GM21786 (cell line): ENCODE measurements around the gene DENND6B.
"Not testable (repeated sequence)": the region's sequence is repeated elsewhere in the genome, so short reads cannot be mapped to it uniquely, and the experiment has no call there.

Source experiments
- ATAC-seq: cut with Tn5 transposase; IDR thresholded peaks from one replicate; pipeline ENCODE4 v1.9.1; 2021; ENCODE audit not compliant: unreplicated experiment

Gene DENND6B

GRCh38 chr22:50339945-50340879 is 13.4 kb upstream of the DENND6B start:
- ATAC-seq, result no peak

DNA sequence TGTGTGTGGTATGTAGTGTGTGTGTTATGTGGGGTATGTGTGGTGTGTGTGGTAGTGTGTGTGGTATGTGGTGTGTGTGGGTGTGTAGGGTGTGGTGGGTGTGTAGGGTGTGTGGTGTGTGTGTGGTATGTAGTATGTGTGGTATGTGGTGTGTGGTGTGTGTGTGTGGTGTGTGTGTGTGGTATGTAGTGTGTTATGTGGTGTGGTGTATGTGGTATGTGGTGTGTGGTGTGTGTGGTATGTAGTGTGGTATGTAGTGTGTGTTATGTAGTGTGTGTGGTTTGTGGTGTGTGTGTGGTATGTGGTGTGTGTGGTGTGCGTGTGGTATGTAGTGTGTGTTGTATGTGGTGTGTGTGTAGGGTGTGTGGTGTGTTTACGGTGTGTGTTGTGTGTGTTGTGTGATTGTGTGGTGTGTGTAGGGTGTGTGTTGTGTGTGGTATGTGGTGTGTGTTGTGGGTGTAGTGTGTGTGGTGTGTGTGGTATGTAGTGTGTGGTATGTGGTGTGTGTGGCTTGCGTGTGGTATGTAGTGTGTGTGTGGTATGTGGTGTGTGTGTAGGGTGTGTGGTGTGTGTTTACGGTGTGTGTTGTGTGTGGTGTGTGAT is 12.1 kb upstream of the DENND6B start:
- no peak for ATAC-seq

DNA sequence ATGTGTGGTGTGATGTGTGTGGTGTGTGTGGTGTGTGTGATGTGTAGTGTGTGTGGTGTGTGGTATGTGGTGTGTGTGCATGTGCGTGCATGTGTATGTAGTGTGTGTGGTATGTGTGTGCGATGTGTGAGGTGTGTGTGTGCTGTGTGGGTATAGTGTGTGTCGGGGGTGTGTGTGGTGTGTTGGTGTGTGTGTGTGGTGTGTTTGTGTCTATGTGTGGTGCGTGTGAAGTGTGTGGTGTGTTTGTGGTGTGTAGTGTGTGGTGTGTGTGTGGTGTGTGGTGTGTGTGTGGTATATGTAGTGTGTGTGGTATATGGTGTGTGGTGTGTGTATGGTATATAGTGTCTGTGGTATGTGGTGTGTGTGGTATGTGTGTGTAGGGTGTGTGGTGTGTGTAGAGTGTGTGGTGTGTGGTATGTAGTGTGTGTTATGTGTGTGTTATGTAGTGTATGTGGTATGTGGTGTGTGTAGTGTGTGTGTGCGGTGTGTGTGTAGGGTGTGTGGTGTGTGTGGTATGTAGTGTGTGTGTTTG is 11.3 kb upstream of the DENND6B start:
- ATAC-seq, result no peak

DNA sequence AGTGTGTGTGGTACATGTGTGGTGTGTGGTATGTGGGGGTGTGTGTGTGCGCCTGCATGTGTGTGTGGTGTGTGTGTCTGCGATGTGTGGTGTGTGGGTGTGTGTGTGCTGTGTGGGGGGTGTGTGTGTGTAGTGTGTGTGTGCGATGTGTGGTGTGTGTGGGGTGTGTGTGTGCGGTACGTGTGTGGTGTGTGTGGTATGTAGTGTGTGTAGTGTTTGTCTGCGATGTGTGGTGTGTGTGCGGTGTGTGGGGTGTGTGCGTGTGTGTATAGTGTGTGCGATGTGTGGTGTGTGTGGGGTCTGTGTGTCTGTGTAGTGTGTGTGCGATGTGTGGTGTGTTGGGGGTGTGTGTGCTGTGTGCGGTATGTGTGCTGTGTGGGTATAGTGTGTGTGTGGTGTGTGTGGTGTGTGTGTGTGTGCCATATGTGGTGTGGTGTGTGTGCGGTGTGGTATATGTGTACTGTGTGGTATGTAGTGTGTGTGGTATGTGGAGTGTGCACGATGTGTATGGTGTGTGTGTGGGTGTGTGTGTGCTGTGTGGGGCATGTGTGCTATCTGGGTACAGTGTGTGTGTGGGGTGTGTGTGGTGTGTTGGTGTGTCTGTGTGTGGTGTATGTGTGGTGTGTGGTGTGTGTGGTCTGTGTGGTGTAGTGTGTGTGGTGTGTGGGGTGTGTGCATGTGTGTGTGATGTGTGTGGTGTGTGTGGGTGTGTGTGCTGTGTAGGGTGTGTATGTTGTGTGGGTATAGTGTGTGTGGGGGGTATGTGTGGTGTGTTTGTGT is 10.6 kb upstream of the DENND6B start:
- ATAC-seq, result no peak

GRCh38 chr22:50334433-50334832 is 7.6 kb upstream of the DENND6B start:
- not testable (repeated sequence) for ATAC-seq

DNA sequence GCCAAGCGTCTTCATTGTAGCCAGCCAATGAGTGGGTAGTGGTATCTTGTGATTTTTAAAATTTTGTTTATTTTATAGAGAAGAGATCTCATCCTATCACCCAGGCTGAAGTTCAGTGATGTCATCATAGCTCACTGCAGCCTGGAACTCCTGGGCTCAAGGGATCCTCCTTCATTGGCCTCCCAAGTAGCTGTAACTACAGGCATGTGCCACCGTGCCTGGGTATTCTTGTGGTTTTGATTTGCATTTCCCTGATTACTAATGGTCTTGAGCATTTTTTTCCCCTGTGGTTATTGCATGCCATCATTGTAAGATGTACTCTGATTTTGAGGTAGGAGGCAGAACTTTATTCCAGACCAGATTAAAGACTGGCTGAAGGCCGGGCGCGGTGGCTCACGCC is 2.4 kb upstream of the DENND6B start:
- no peak for ATAC-seq

DNA sequence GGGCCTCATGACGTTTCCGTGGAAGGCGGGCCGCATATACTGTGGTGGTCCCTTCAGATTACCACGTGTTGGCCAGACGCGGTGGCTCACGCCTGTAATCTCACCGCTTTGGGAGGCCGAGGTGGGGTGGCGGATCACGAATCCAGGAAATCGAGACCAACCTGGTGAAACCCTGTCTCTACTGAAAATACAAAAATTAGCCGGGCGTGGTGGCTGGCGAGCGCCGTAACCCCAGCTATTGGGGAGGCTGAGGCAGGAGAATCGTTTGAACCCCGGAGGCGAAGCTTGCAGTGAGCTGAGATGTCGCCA is 853 bp upstream of the DENND6B start:
- ATAC-seq, result no peak

- ATAC-seq, result no peak
These were observed 422 bp downstream of the DENND6B start for GRCh38 chr22:50326225-50326955.

DNA sequence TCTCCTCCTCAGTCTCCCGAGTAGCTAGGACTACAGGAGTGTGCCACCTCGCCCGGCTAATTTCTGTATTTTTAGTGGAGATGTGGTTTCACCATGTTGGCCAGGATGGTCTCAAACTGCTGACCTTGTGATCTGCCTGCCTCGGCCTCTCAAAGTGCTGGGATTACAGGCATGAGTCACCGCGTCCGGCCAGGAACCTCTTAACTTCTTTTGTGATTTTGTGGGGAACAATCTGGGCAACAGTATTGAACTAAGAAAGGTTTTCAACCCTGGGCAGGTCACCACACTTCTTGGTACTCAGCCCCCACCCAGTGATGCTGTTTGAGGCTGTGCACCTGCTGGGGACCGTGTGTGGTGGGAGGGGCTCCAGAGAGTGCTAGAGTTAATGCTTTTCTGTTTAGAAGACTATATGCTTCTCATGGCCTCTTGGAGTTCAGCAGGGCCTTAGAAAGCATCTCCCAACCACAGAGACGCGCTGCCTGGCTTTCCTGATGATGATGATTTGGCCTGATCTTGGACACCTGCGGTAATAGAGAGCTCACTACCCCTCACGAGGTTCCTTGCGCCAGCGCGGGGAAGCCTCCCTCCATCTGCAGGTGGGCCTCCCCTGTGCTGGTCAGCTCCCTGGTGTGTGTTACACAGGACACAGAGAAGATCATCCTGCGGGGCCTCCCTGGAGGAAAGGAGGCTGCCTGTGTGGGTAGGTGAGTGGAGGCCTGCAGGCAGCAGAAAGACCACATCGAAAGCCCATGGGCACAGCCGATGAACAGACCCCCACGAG is 1.2 kb downstream of the DENND6B start:
- ATAC-seq, result no peak

- no peak for ATAC-seq
These were observed 2.9 kb downstream of the DENND6B start for GRCh38 chr22:50323900-50324299.

- ATAC-seq, result not testable (repeated sequence)
These were observed 4.3 kb downstream of the DENND6B start for GRCh38 chr22:50322382-50323104.

GRCh38 chr22:50320671-50321325 is 6.0 kb downstream of the DENND6B start:
- ATAC-seq, result no peak

- ATAC-seq, result no peak
These were observed 6.7 kb downstream of the DENND6B start for GRCh38 chr22:50320116-50320515.

- ATAC-seq, result no peak
These were observed 7.3 kb downstream of the DENND6B start for GRCh38 chr22:50319503-50319951.

DNA sequence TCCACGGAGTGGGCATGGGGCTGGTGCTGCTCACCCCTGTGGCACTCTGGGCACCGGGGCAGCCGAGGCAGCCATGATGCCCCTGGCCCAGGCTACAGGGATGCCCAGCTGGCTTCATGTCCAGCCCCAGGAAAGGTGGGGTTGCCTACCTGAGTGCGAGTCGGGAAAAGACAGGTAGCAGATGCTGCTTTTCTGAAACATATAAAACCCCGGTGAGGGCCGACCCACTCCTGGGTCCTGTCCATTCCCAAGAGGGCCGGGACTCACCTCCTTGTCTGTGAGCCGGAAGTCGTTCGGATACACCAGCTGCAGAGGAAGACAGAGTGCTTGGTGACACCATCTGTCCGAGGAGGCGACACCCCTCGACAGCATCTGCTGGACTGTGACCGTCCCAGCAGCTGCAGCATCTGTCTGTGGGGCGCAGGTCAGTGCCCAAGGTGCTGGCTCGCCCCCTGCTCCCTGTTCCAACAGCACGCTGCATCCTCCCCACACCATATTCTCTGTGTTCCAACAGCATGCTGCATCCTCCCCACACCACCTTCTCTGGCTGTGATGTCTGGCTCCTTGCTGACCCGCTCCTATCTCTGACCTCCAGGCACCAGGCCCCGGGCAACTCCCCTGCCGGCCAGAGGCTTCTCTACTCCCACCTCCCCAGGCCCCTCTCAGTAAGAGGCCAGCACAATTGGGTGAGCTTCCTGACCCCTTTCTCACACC is 8.0 kb downstream of the DENND6B start:
- no peak for ATAC-seq

GRCh38 chr22:50318356-50318697 is 8.5 kb downstream of the DENND6B start:
- no peak for ATAC-seq

DNA sequence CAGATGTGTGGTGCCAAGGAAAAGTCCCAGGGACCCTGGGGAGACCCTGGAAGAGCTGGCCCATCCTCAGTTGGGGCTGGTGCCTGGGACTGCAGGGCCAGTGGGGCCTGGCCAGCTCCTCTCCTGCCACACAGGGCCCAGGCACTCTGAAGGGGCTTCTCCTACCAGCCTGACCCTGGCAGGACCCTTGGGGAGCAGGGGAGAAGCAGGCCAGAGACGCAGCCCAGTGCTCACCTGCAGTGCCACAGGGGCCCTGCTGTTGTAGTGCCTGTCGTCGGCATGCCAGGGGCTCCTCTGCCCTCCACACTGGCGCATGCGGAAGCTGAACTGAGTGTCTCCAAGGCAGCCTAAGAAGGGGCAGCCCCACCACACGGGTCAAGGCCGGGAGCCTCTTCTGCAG is 9.1 kb downstream of the DENND6B start:
- no peak for ATAC-seq

DNA sequence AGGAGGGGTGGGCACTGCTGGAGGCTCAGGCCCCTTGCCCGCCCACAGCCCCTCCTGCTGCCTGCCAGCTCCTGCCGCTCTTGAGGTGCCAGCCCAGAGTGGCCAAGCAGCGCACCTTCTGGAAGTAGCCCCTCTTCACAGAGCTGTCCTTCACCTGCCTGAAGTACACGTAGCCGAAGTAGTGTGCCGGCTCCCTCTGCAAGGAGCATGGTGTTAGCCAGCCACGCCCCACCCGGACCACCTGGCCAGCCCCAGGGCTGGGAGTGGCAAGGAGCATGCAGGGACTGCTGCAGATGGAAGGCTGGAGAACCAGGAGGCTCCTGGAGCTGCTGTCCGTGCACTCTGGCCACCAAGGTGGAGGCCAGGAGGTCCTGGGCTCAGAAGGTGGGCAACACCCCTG is 9.6 kb downstream of the DENND6B start:
- no peak for ATAC-seq
